ENCODE data around the gene GPRC6A. TPM values are rescaled to one million over a fixed set of nuclear protein-coding genes. Genes with fewer than 3 reads are reported as not detected.

The GPRC6A gene
- total and polyA plus RNA-seq, 2 of the 13 experiments (the other 11 are each of a cell fraction or from before 2014, with no cell fraction given): not detected

DNA sequence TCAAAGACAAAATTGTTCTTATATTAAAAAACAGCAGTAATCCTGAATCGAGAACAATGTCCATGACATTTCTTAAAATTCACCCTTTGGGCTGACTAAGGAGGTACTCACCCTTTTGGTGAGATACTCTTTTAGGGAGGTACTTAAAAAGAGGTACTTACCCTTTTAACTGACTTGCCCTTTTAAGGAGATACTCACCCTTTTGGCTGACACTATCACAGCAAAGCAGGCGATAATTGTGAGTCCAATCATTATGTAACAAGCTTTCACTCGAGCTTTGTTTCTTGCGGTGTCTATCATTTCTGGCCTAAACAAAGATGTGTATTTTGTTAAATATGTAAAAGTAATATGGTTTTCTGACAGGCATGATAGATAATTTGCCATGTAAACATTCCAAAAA is 67.1 kb downstream of the GPRC6A start:
- CTCF ChIA-PET (ENCODE audit: low intra/inter-chr PET ratio, low total read pairs): no interaction called here
- no peak for ATAC-seq
- H2AFZ ChIP-seq (ENCODE audit: low read length): no peak overlapping the region

More for the DNA sequence above, 67.1 kb downstream of the GPRC6A start:
- Histone ChIP-seq H3K27ac (ENCODE audit: extremely low read length, insufficient read depth, low read length) (no peak overlapping the region), H3K4me1 (ENCODE audit: insufficient read depth, low read length) (peaks cover 15% of the 10 kb centered on the region; the same call in 1 of the 2 replicates), H3K27me3 (ENCODE audit: control insufficient read depth in 1 of 2, insufficient read depth in 2 of 2, low read length in 2 of 2) (peaks cover 0 to 31% of the 10 kb centered on the region in 2 experiments; a peak in 4 of 5 replicates), H3K9ac (ENCODE audit: insufficient read depth, low read depth, low read length) (no peak overlapping the region), H3K4me3 (replicated peaks in 1 of 3; ENCODE audit: insufficient read depth in 1 of 3, low read depth in 2 of 3, low read length in 3 of 3) (no peak overlapping the region), H3K9me3 (ENCODE audit: low read length) (no peaks in the 10 kb centered on the region), H3K36me3 (replicated peaks in 1 of 2; ENCODE audit: control insufficient read depth in 1 of 2, insufficient read depth in 2 of 2, low read length in 2 of 2) (no peaks in the 10 kb centered on the region), H4K20me1 (ENCODE audit: insufficient read depth, low read length) (no peaks in the 10 kb centered on the region), H3K79me2 (ENCODE audit: insufficient read depth, low read length) (no peaks in the 10 kb centered on the region), H3K4me2 (ENCODE audit: low read depth, low read length) (no peak overlapping the region)
- in situ Hi-C loops (cut with HindIII; ENCODE audit: extremely low pct_ligation_motif_present, low pct_unique_long_range_greater_than_20kb): no loop called here
- WGBS (ENCODE audit: low lambda C conversion rate): 9% methylated on average over 4 of the region's 4 CpGs
- no peak for FAIRE-seq
- DNase-seq (ENCODE audit: low spot score): no peak
- no TSS peak for BruUV-seq (replicated peaks)
- intact Hi-C loops (cut with micrococcal nuclease; ENCODE audit: unreplicated experiment): no loop called here
- POLR2A ChIA-PET: no interaction called here
- TF ChIP-seq NKX3-1 (CRISPR knock-in tag; IDR thresholded peaks at IDR 0.05): no peak
- TF ChIP-seq, protein P1, sequence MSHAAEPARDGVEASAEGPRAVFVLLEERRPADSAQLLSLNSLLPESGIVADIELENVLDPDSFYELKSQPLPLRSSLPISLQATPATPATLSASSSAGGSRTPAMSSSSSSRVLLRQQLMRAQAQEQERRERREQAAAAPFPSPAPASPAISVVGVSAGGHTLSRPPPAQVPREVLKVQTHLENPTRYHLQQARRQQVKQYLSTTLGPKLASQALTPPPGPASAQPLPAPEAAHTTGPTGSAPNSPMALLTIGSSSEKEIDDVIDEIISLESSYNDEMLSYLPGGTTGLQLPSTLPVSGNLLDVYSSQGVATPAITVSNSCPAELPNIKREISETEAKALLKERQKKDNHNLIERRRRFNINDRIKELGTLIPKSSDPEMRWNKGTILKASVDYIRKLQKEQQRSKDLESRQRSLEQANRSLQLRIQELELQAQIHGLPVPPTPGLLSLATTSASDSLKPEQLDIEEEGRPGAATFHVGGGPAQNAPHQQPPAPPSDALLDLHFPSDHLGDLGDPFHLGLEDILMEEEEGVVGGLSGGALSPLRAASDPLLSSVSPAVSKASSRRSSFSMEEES (CRISPR knock-in tag; IDR thresholded peaks at IDR 0.05): no peak
- TF ChIP-seq JUNB (CRISPR knock-in tag; IDR thresholded peaks at IDR 0.05; ENCODE audit: borderline replicate concordance): no peak
- no peak for TF ChIP-seq ZNF136 (CRISPR knock-in tag; IDR thresholded peaks at IDR 0.05; ENCODE audit: low read depth)
- no peak for TF ChIP-seq THYN1 (CRISPR knock-in tag; IDR thresholded peaks at IDR 0.05; ENCODE audit: borderline replicate concordance, low read depth)
- no peak for TF ChIP-seq SCMH1 (CRISPR knock-in tag; IDR thresholded peaks at IDR 0.05; ENCODE audit: borderline replicate concordance)
- TF ChIP-seq SP4 (CRISPR knock-in tag; IDR thresholded peaks at IDR 0.05): no peak
- TF ChIP-seq ZNF329 (CRISPR knock-in tag; IDR thresholded peaks at IDR 0.05; ENCODE audit: low read depth): no peak
- no peak for TF ChIP-seq SUZ12 (IDR thresholded peaks at IDR 0.05; ENCODE audit: low read depth, low read length)
- no peak for TF ChIP-seq NFKB2 (CRISPR knock-in tag; IDR thresholded peaks at IDR 0.05; ENCODE audit: borderline replicate concordance)
- TF ChIP-seq, protein P2, sequence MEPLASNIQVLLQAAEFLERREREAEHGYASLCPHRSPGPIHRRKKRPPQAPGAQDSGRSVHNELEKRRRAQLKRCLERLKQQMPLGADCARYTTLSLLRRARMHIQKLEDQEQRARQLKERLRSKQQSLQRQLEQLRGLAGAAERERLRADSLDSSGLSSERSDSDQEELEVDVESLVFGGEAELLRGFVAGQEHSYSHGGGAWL (CRISPR knock-in tag; IDR thresholded peaks at IDR 0.05): no peak
- no peak for TF ChIP-seq ZNF264 (CRISPR knock-in tag; IDR thresholded peaks at IDR 0.05)
- no peak for TF ChIP-seq ZFP37 (CRISPR knock-in tag; IDR thresholded peaks at IDR 0.05; ENCODE audit: borderline replicate concordance)
- TF ChIP-seq ERF (CRISPR knock-in tag; IDR thresholded peaks at IDR 0.05): no peak
- TF ChIP-seq, protein P3, sequence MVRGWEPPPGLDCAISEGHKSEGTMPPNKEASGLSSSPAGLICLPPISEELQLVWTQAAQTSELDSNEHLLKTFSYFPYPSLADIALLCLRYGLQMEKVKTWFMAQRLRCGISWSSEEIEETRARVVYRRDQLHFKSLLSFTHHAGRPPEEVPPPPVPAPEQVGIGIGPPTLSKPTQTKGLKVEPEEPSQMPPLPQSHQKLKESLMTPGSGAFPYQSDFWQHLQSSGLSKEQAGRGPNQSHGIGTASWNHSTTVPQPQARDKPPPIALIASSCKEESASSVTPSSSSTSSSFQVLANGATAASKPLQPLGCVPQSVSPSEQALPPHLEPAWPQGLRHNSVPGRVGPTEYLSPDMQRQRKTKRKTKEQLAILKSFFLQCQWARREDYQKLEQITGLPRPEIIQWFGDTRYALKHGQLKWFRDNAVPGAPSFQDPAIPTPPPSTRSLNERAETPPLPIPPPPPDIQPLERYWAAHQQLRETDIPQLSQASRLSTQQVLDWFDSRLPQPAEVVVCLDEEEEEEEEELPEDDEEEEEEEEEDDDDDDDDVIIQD (CRISPR knock-in tag; IDR thresholded peaks at IDR 0.05; ENCODE audit: low read depth): no peak
- TF ChIP-seq PTBP1 (IDR thresholded peaks at IDR 0.05; ENCODE audit: low read depth, low read length, poor library complexity, severe bottlenecking): no peak
- no peak for TF ChIP-seq MEIS2 (CRISPR knock-in tag; IDR thresholded peaks at IDR 0.05)
- no peak for TF ChIP-seq RARG (CRISPR knock-in tag; IDR thresholded peaks at IDR 0.05; ENCODE audit: low read depth)
- no peak for TF ChIP-seq AGO1 (IDR thresholded peaks at IDR 0.05; ENCODE audit: low read depth, low read length, poor library complexity, severe bottlenecking)

Data from HepG2 (cell line).